ENCODE data around the gene GPX4. TPM values are rescaled to one million over a fixed set of nuclear protein-coding genes. Genes with fewer than 3 reads are reported as not detected.

Gene GPX4
- total and polyA plus RNA-seq, 2 of the 13 experiments (the other 11 are each of a cell fraction or from before 2014, with no cell fraction given) = 535 to 613 TPM

GRCh38 chr19:1065606-1066109 lies 38.1 kb upstream of the GPX4 start (continued):
- TF ChIP-seq ZNF776 (CRISPR knock-in tag; IDR thresholded peaks at IDR 0.05) (peak; percentile 59; the same call in 1 of the 2 replicates), SATB2 (CRISPR knock-in tag; IDR thresholded peaks at IDR 0.05) (no peak), ZFP91 (CRISPR knock-in tag; IDR thresholded peaks at IDR 0.05; ENCODE audit: borderline replicate concordance) (no peak), SP5 (CRISPR knock-in tag; IDR thresholded peaks at IDR 0.05; ENCODE audit: borderline replicate concordance, low read depth) (no peak), GRHL1 (CRISPR knock-in tag; conservative IDR thresholded peaks at IDR 0.05) (no peak), NCOR1 (IDR thresholded peaks at IDR 0.05; ENCODE audit: borderline replicate concordance, low read length) (no peak), ZNF704 (CRISPR knock-in tag; IDR thresholded peaks at IDR 0.05; ENCODE audit: borderline replicate concordance) (no peak), FOXM1 (CRISPR knock-in tag; IDR thresholded peaks at IDR 0.05) (no peak), ZNF749 (CRISPR knock-in tag; IDR thresholded peaks at IDR 0.05; ENCODE audit: borderline replicate concordance) (no peak), ZNF616 (CRISPR knock-in tag; IDR thresholded peaks at IDR 0.05; ENCODE audit: low read depth) (no peak), POLR2A (IDR thresholded peaks at IDR 0.05; ENCODE audit: insufficient read depth in 1 of 2, low read depth in 2 of 2, low read length in 2 of 2) (no peak), MXD4 (CRISPR knock-in tag; IDR thresholded peaks at IDR 0.05) (no peak), ZNF329 (CRISPR knock-in tag; IDR thresholded peaks at IDR 0.05; ENCODE audit: low read depth) (no peak), ZNF251 (CRISPR knock-in tag; IDR thresholded peaks at IDR 0.05) (no peak), ZNF672 (CRISPR knock-in tag; IDR thresholded peaks at IDR 0.05) (no peak), SP1 (IDR thresholded peaks at IDR 0.05) (no peak), SP1 (CRISPR knock-in tag; IDR thresholded peaks at IDR 0.05) (no peak), ZNF276 (CRISPR knock-in tag; IDR thresholded peaks at IDR 0.05; ENCODE audit: low read depth) (peak; percentile 67; the same call in 1 of the 2 replicates)
- TF ChIP-seq, protein P1, sequence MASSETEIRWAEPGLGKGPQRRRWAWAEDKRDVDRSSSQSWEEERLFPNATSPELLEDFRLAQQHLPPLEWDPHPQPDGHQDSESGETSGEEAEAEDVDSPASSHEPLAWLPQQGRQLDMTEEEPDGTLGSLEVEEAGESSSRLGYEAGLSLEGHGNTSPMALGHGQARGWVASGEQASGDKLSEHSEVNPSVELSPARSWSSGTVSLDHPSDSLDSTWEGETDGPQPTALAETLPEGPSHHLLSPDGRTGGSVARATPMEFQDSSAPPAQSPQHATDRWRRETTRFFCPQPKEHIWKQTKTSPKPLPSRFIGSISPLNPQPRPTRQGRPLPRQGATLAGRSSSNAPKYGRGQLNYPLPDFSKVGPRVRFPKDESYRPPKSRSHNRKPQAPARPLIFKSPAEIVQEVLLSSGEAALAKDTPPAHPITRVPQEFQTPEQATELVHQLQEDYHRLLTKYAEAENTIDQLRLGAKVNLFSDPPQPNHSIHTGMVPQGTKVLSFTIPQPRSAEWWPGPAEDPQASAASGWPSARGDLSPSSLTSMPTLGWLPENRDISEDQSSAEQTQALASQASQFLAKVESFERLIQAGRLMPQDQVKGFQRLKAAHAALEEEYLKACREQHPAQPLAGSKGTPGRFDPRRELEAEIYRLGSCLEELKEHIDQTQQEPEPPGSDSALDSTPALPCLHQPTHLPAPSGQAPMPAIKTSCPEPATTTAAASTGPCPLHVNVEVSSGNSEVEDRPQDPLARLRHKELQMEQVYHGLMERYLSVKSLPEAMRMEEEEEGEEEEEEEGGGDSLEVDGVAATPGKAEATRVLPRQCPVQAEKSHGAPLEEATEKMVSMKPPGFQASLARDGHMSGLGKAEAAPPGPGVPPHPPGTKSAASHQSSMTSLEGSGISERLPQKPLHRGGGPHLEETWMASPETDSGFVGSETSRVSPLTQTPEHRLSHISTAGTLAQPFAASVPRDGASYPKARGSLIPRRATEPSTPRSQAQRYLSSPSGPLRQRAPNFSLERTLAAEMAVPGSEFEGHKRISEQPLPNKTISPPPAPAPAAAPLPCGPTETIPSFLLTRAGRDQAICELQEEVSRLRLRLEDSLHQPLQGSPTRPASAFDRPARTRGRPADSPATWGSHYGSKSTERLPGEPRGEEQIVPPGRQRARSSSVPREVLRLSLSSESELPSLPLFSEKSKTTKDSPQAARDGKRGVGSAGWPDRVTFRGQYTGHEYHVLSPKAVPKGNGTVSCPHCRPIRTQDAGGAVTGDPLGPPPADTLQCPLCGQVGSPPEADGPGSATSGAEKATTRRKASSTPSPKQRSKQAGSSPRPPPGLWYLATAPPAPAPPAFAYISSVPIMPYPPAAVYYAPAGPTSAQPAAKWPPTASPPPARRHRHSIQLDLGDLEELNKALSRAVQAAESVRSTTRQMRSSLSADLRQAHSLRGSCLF (CRISPR knock-in tag; IDR thresholded peaks at IDR 0.05; ENCODE audit: borderline replicate concordance) = no peak
